HEK293T (cell line): ENCODE measurements around the gene RPL13.
A peak's percentile ranks its signal among the peaks of the same experiment; 100 is the strongest.

ENCODE experiments used
- CTCF ChIA-PET: fragments of 350-600 bp; formaldehyde crosslinking; extraction: SDS; loops from one replicate; lab custom pipeline; 2021; ENCODE audit warnings: antibody characterized with exemption, inconsistent platforms; lab: Yijun Ruan, JAX
- POLR2A ChIA-PET: fragments of 350-600 bp; formaldehyde crosslinking; extraction: SDS; loops from one replicate; lab custom pipeline; 2020; ENCODE audit warnings: antibody characterized with exemption, inconsistent platforms; lab: Yijun Ruan, JAX
- DNase-seq: peaks from one replicate; pipeline ENCODE4 v3.0.0; 2012; ENCODE audit warnings: mixed read lengths; ENCODE audit errors: extremely low spot score
- ARNT ChIP-seq: fragments of 450-650 bp; IDR thresholded peaks from 2 replicates; pipeline ENCODE4 v1.6.1; 2017; ENCODE audit warnings: mild to moderate bottlenecking
- BHLHE40 ChIP-seq: fragments of 450-650 bp; IDR thresholded peaks from 2 replicates; pipeline ENCODE4 v1.6.1; 2016; ENCODE audit warnings: mild to moderate bottlenecking, moderate library complexity, borderline replicate concordance
- CTBP1 ChIP-seq: fragments of 450-650 bp; IDR thresholded peaks from 2 replicates; pipeline ENCODE4 v1.6.1; 2016; ENCODE audit warnings: borderline replicate concordance
- ELF4 ChIP-seq: fragments of 450-650 bp; IDR thresholded peaks from 2 replicates; pipeline ENCODE4 v1.6.1; 2017; ENCODE audit warnings: antibody characterized with exemption
- FOXA1 ChIP-seq: fragments of 450-650 bp; IDR thresholded peaks from 2 replicates; pipeline ENCODE4 v1.6.1; 2016; ENCODE audit warnings: mild to moderate bottlenecking
- FOXK2 ChIP-seq: fragments of 450-650 bp; IDR thresholded peaks from 2 replicates; pipeline ENCODE4 v1.6.1; 2016; ENCODE audit warnings: mild to moderate bottlenecking
- FOXM1 ChIP-seq: fragments of 450-650 bp; IDR thresholded peaks from 2 replicates; pipeline ENCODE4 v1.6.1; 2017; ENCODE audit warnings: mild to moderate bottlenecking, borderline replicate concordance
- HDGF ChIP-seq: fragments of 450-650 bp; IDR thresholded peaks from 2 replicates; pipeline ENCODE4 v1.6.1; 2017; ENCODE audit warnings: antibody characterized with exemption, borderline replicate concordance
- L3MBTL2 ChIP-seq: fragments of 450-650 bp; conservative IDR thresholded peaks from 2 replicates; pipeline ENCODE4 v1.6.1; 2016; ENCODE audit warnings: mild to moderate bottlenecking
- LEF1 ChIP-seq: fragments of 450-650 bp; IDR thresholded peaks from 2 replicates; pipeline ENCODE4 v1.6.1; 2017; ENCODE audit warnings: mild to moderate bottlenecking, borderline replicate concordance
- NFRKB ChIP-seq: fragments of 450-650 bp; IDR thresholded peaks from 2 replicates; pipeline ENCODE4 v1.6.1; 2016; ENCODE audit warnings: mild to moderate bottlenecking, moderate library complexity
- SP1 ChIP-seq: fragments of 450-650 bp; IDR thresholded peaks from 2 replicates; pipeline ENCODE4 v1.6.1; 2017
- SUZ12 ChIP-seq: fragments of 450-650 bp; IDR thresholded peaks from 2 replicates; pipeline ENCODE4 v1.6.1; 2016; ENCODE audit warnings: mild to moderate bottlenecking
- TARDBP ChIP-seq: fragments of 450-650 bp; IDR thresholded peaks from 2 replicates; pipeline ENCODE4 v1.6.1; 2016
- ZNF384 ChIP-seq: fragments of 450-650 bp; IDR thresholded peaks from 2 replicates; pipeline ENCODE4 v1.6.1; 2016
- TF ChIP-seq, protein P1 (sequence below): fragments of 450-650 bp; IDR thresholded peaks from 2 replicates; pipeline ENCODE4 v1.6.1; 2016

The RPL13 gene

DNA sequence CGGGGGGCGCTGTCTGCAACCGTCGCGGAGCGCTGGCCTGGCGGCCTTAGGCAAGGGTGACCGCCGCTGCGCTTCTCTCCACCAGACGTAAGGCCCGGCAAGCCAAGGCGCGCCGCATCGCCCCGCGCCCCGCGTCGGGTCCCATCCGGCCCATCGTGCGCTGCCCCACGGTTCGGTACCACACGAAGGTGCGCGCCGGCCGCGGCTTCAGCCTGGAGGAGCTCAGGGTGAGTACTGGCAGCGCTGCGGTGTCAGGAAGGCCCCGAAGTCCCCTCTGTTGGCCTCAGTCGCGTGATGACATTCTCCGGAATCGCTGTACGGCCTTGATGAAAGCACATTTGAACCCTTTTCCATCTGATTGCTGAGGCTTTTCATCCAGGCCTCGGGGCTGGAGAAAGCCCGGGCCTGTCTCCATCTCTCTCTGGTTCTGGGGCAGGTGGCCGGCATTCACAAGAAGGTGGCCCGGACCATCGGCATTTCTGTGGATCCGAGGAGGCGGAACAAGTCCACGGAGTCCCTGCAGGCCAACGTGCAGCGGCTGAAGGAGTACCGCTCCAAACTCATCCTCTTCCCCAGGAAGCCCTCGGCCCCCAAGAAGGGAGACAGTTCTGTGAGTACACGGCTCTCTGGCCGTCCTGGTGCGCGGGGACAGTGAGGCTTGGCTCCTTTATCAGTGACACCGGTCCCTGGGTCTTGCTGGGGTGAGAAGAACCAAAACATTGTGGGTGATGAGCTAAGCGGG lies 831 bp downstream of the RPL13 start:
- CTCF ChIA-PET: no interaction called here
- POLR2A ChIA-PET: interaction anchor here (0.6 to 1.1 kb wide), 4 partner anchors 15 to 53 kb away, joined by 3 to 5 read pairs (median 3); partner anchors contain the start of genes CPNE7 and SPG7
- TF ChIP-seq LEF1: no peak
- TF ChIP-seq HDGF: no peak; the same call in 1 of the 2 replicates
- no peak for TF ChIP-seq ELF4
- no peak for TF ChIP-seq ARNT
- no peak for TF ChIP-seq TARDBP
- TF ChIP-seq, protein P1, sequence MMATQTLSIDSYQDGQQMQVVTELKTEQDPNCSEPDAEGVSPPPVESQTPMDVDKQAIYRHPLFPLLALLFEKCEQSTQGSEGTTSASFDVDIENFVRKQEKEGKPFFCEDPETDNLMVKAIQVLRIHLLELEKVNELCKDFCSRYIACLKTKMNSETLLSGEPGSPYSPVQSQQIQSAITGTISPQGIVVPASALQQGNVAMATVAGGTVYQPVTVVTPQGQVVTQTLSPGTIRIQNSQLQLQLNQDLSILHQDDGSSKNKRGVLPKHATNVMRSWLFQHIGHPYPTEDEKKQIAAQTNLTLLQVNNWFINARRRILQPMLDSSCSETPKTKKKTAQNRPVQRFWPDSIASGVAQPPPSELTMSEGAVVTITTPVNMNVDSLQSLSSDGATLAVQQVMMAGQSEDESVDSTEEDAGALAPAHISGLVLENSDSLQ: no peak
- TF ChIP-seq SUZ12: no peak
- TF ChIP-seq BHLHE40: no peak
- no peak for TF ChIP-seq SP1
- TF ChIP-seq FOXA1: no peak
- TF ChIP-seq ZNF384: no peak
- TF ChIP-seq FOXM1: no peak
- no peak for TF ChIP-seq L3MBTL2
- no peak for TF ChIP-seq CTBP1
- DNase-seq: no peak

DNA sequence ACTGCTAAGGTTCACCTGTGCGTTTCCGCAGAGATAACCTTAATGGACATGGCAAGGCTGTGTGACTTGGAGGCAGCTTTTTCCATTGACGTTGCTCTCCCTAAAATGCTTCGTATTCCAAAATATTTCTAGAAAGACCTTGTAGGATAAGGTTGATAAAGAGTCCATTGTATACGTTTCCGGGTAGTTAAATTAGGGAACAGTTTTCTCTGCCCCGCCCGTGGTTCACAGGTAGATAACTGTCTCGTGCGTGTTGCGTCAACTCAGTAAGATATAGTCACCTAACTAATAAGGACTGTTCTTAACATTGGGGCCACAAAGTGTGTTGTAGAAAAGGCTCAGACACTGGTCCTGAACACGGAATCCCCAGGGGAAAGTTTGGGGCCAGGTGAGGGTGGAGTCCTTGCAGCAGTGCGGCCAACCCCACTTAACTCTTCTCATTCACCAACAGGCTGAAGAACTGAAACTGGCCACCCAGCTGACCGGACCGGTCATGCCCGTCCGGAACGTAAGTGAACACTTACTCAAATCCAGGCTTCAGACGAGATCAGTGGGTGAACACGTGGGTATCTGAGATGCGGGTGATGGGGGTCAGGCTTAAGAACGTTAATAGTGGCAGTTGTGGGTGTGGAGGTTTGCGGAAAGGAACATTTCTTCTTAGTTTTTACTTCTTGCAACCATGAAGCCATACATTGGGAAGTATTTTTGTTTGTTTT lies 1.6 kb downstream of the RPL13 start:
- TF ChIP-seq L3MBTL2 (no peak), CTBP1 (no peak), ELF4 (no peak), TARDBP (no peak), NFRKB (0 out of 2 replicates have a peak, but pooled peaks have one; percentile 9), SP1 (no peak), FOXM1 (no peak)
- TF ChIP-seq, protein P1: no peak
- ChIA-PET CTCF (no interaction called here), POLR2A (interaction anchor here (0.6 to 1.1 kb wide), 4 partner anchors 14 to 53 kb away, joined by 3 to 5 read pairs (median 3); partner anchors contain the start of genes CPNE7 and SPG7)
- DNase-seq: no peak

DNA sequence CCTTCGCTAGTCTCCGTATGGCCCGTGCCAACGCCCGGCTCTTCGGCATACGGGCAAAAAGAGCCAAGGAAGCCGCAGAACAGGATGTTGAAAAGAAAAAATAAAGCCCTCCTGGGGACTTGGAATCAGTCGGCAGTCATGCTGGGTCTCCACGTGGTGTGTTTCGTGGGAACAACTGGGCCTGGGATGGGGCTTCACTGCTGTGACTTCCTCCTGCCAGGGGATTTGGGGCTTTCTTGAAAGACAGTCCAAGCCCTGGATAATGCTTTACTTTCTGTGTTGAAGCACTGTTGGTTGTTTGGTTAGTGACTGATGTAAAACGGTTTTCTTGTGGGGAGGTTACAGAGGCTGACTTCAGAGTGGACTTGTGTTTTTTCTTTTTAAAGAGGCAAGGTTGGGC lies 2.5 kb downstream of the RPL13 start:
- no peak for TF ChIP-seq L3MBTL2
- TF ChIP-seq, protein P1: no peak
- no peak for TF ChIP-seq HDGF
- TF ChIP-seq LEF1: no peak
- no peak for TF ChIP-seq BHLHE40
- no peak for TF ChIP-seq FOXK2
- no peak for TF ChIP-seq FOXM1
- no peak for TF ChIP-seq ARNT
- no peak for TF ChIP-seq SUZ12
- TF ChIP-seq ELF4: no peak
- no peak for TF ChIP-seq ZNF384
- TF ChIP-seq TARDBP: no peak
- CTCF ChIA-PET: no interaction called here
- POLR2A ChIA-PET: no interaction called here
- no peak for DNase-seq

DNA sequence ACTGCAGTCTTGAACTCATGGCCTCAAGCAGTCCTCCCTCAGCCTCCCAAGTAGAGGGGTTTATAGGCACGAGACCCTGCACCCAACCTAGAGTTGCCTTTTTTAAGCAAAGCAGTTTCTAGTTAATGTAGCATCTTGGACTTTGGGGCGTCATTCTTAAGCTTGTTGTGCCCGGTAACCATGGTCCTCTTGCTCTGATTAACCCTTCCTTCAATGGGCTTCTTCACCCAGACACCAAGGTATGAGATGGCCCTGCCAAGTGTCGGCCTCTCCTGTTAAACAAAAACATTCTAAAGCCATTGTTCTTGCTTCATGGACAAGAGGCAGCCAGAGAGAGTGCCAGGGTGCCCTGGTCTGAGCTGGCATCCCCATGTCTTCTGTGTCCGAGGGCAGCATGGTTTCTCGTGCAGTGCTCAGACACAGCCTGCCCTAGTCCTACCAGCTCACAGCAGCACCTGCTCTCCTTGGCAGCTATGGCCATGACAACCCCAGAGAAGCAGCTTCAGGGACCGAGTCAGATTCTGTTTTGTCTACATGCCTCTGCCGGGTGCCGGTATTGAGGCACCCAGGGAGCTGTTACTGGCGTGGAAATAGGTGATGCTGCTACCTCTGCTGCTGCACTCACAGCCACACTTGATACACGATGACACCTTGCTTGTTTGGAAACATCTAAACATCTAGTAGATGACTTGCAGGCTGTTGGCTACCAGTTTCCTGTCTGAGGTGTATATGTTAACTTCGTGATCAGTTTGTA lies 3.3 kb downstream of the RPL13 start:
- no peak for DNase-seq
- no peak for TF ChIP-seq HDGF
- 0 out of 2 replicates have a peak, but pooled peaks have one; percentile 32 for TF ChIP-seq LEF1
- no peak for TF ChIP-seq FOXA1
- POLR2A ChIA-PET: interaction anchor here (0.7 to 1.2 kb wide), 2 partner anchors 38 to 57 kb away, joined by 3 read pairs; no protein-coding TSS in a partner anchor
- CTCF ChIA-PET: no interaction called here

DNA sequence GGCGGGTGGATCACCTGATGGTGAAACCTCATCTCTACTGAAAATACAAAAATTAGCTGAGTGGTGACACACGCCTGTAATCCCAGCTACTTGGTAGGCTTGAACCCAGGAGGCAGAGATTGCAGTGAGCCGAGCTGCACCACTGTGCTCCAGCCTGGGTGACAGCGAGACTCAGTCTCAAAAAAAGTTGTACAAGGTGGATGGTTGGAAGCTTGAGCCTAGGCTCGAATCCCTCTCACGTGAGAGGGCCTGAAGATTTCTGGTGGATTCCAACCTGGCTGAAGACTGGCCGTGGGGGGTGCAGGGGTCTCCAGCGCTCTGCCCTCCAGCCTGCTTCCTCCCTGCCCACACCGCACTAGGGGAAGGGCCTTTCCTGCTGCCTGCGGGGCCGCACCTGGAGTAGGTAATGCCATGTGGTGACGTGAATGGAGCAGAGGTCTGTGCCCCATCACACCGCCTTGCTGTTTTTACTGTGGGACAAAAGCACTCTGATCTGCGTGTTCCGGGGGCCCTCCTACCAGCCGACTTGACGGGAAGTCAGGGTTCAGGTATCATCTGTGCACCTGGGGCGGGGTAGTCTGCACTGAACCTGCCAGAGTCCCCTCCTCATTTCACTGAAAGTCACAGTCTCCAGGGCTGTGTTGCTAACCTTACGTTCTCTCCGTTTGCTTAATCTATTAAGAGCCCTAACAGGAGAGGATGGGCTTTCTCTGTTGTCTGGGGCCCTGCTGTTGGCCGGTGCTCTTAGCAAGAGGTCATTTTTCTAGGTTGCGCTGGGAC lies 4.2 kb downstream of the RPL13 start:
- ChIA-PET POLR2A (interaction anchor here (0.7 to 1.8 kb wide), 3 partner anchors 38 to 50 kb away, joined by 3 to 4 read pairs (median 3); partner anchors contain the start of gene DPEP1), CTCF (no interaction called here)
- no peak for TF ChIP-seq TARDBP
- no peak for TF ChIP-seq ELF4
- no peak for TF ChIP-seq LEF1
- no peak for TF ChIP-seq FOXM1
- no peak for TF ChIP-seq CTBP1
- no peak; the same call in 1 of the 2 replicates for TF ChIP-seq L3MBTL2
- TF ChIP-seq NFRKB: no peak; the same call in 1 of the 2 replicates
- no peak for TF ChIP-seq ARNT
- no peak for TF ChIP-seq FOXA1
- DNase-seq: no peak
